ENCODE results near the gene MSH5. TPM values are rescaled to one million over a fixed set of nuclear protein-coding genes. Genes with fewer than 3 reads are reported as not detected.

Gene MSH5
- total and polyA plus RNA-seq, 9 of the 15 experiments (the other 6 are each of a cell fraction or from before 2014, with no cell fraction given) = 12.5 to 104 (median 46.6) TPM

DNA sequence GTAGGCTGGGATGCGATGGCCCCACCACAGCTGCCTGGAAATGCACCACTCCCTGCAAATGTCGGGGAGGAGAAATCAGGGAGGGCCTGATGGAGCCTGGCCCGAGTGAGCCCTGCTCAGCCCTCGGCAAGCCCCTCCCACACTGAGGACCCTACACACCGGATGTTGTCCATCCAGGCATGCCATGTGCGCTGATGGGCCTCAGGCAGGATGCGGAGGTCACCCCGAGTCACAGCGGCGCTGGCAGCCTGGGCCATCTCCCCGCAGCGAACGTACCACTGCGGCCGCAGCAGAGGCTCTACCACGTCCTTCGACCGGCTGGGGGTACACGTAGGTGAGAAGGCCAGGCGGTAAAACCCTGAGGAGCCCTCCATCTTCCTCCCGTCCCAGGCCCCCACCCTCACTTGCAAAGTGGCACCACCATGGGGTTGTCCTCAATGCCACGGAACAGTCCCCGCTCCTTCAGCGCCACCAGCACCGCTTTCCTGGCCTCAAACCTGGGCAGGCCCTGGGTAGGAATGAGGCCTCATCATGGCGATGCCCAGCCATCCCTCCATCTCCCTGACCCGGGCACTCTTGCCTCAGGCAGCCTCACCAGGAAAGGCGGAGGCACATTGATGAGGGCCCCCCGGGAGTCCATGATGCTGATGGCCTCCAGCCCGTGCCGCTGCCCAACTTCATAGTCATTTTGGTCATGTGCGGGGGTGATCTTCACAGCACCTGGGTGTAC is 42.5 kb downstream of the MSH5 start (continued):
- TF ChIP-seq, protein P1, sequence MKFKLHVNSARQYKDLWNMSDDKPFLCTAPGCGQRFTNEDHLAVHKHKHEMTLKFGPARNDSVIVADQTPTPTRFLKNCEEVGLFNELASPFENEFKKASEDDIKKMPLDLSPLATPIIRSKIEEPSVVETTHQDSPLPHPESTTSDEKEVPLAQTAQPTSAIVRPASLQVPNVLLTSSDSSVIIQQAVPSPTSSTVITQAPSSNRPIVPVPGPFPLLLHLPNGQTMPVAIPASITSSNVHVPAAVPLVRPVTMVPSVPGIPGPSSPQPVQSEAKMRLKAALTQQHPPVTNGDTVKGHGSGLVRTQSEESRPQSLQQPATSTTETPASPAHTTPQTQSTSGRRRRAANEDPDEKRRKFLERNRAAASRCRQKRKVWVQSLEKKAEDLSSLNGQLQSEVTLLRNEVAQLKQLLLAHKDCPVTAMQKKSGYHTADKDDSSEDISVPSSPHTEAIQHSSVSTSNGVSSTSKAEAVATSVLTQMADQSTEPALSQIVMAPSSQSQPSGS (CRISPR knock-in tag; IDR thresholded peaks at IDR 0.05) = no peak
- no peak for TF ChIP-seq ZBED1 (IDR thresholded peaks at IDR 0.05)
- TF ChIP-seq XRCC5 (IDR thresholded peaks at IDR 0.05; ENCODE audit: low read depth, low read length) = no peak
- TF ChIP-seq, protein P2, sequence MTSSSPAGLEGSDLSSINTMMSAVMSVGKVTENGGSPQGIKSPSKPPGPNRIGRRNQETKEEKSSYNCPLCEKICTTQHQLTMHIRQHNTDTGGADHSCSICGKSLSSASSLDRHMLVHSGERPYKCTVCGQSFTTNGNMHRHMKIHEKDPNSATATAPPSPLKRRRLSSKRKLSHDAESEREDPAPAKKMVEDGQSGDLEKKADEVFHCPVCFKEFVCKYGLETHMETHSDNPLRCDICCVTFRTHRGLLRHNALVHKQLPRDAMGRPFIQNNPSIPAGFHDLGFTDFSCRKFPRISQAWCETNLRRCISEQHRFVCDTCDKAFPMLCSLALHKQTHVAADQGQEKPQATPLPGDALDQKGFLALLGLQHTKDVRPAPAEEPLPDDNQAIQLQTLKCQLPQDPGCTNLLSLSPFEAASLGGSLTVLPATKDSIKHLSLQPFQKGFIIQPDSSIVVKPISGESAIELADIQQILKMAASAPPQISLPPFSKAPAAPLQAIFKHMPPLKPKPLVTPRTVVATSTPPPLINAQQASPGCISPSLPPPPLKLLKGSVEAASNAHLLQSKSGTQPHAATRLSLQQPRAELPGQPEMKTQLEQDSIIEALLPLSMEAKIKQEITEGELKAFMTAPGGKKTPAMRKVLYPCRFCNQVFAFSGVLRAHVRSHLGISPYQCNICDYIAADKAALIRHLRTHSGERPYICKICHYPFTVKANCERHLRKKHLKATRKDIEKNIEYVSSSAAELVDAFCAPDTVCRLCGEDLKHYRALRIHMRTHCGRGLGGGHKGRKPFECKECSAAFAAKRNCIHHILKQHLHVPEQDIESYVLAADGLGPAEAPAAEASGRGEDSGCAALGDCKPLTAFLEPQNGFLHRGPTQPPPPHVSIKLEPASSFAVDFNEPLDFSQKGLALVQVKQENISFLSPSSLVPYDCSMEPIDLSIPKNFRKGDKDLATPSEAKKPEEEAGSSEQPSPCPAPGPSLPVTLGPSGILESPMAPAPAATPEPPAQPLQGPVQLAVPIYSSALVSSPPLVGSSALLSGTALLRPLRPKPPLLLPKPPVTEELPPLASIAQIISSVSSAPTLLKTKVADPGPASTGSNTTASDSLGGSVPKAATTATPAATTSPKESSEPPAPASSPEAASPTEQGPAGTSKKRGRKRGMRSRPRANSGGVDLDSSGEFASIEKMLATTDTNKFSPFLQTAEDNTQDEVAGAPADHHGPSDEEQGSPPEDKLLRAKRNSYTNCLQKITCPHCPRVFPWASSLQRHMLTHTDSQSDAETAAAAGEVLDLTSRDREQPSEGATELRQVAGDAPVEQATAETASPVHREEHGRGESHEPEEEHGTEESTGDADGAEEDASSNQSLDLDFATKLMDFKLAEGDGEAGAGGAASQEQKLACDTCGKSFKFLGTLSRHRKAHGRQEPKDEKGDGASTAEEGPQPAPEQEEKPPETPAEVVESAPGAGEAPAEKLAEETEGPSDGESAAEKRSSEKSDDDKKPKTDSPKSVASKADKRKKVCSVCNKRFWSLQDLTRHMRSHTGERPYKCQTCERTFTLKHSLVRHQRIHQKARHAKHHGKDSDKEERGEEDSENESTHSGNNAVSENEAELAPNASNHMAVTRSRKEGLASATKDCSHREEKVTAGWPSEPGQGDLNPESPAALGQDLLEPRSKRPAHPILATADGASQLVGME (CRISPR knock-in tag; IDR thresholded peaks at IDR 0.05) = no peak
- TF ChIP-seq, protein P3, sequence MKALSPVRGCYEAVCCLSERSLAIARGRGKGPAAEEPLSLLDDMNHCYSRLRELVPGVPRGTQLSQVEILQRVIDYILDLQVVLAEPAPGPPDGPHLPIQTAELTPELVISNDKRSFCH (CRISPR knock-in tag; IDR thresholded peaks at IDR 0.05) = no peak
- TF ChIP-seq, protein P3 (tag; IDR thresholded peaks at IDR 0.05) = no peak
- TF ChIP-seq, protein P4, sequence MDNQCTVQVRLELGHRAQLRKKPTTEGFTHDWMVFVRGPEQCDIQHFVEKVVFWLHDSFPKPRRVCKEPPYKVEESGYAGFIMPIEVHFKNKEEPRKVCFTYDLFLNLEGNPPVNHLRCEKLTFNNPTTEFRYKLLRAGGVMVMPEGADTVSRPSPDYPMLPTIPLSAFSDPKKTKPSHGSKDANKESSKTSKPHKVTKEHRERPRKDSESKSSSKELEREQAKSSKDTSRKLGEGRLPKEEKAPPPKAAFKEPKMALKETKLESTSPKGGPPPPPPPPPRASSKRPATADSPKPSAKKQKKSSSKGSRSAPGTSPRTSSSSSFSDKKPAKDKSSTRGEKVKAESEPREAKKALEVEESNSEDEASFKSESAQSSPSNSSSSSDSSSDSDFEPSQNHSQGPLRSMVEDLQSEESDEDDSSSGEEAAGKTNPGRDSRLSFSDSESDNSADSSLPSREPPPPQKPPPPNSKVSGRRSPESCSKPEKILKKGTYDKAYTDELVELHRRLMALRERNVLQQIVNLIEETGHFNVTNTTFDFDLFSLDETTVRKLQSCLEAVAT (IDR thresholded peaks at IDR 0.05) = no peak
- TF ChIP-seq HDAC6 (IDR thresholded peaks at IDR 0.05; ENCODE audit: low read depth, low read length) = no peak
